Testis (tissue), 3 donors: Measurements from ENCODE around the gene TPSB2. TPM values are rescaled to one million over a fixed set of nuclear protein-coding genes. Genes with fewer than 3 reads are reported as not detected.

Experiments
- DNase-seq: peaks from one replicate; pipeline ENCODE4 v3.0.0-alpha.2; 2019
- H3K27ac ChIP-seq, 2 donors: fragments of 200-600 bp; sonication (generic); one replicate each; pipeline ENCODE4 v1.5.1; 2019
- H3K27me3 ChIP-seq: fragments of 200-600 bp; sonication (generic); one replicate; pipeline ENCODE4 v1.5.1; 2019
- H3K36me3 ChIP-seq: fragments of 200-600 bp; sonication (generic); one replicate; pipeline ENCODE4 v1.5.1; 2017; ENCODE audit warnings: low read depth; ENCODE audit errors: missing control alignments
- H3K4me1 ChIP-seq: fragments of 200-600 bp; sonication (generic); one replicate; pipeline ENCODE4 v1.5.1; 2019
- H3K4me3 ChIP-seq, 2 donors: fragments of 200-600 bp; sonication (generic); one replicate each; pipeline ENCODE4 v1.5.1; 2017 to 2019
- H3K9me3 ChIP-seq: fragments of 200-600 bp; sonication (generic); one replicate; pipeline ENCODE4 v1.5.1; 2017
- CTCF ChIP-seq, 3 experiments: fragments of 450-650 bp in 2 of 3; fragments of 200-600 bp in 1 of 3; sonication (generic) in 1 of 3; IDR thresholded peaks; one replicate each; pipeline ENCODE4 v1.5.1; 2016 to 2019; ENCODE audit warnings: antibody characterized with exemption in 3 of 3, mild to moderate bottlenecking in 2 of 3, moderate library complexity in 1 of 3
- POLR2A ChIP-seq: fragments of 450-650 bp; IDR thresholded peaks from one replicate; pipeline ENCODE4 v1.6.1; 2017; ENCODE audit warnings: antibody characterized with exemption, mild to moderate bottlenecking, moderate library complexity
- WGBS, 2 donors: methylation state at CpG; one replicate each; pipeline ENCODE4 v1.1.5; 2018; 5-methylcytosine and 5-hydroxymethylcytosine counted together
- intact Hi-C: fragments of 100-400 bp; cut with DNase I; formaldehyde crosslinking; loops from one replicate; pipeline ENCODE4 v1.15.1; 2023; ENCODE audit warnings: low total_unique reads
- polyA plus RNA-seq: library from polyadenylated mRNA; stranded (reverse); fragments of 350-450 nt; fragmentation: Illumina TruSeq; extraction: RNeasy Lipid Tissue Mini Kit (QIAGEN cat#74804); gene quantifications from one replicate; pipeline ENCODE4 v1.2.3, GENCODE V29; 2014; ENCODE audit warnings: low read depth, low replicate concordance; ENCODE audit not compliant: insufficient read depth
- total RNA-seq, 2 donors: library from RNA; depleted of rRNA; stranded (reverse); fragments of >200 nt; gene quantifications; one replicate each; pipeline ENCODE4 v1.2.3, GENCODE V29; 2016

TPSB2 gene
- total and polyA plus RNA-seq, 3 donors from 2014 or later, result 10.8 to 49.5 (median 16.1) TPM

- Histone ChIP-seq H3K9me3 (no peaks in the 10 kb centered on the region), H3K4me1 (no peaks in the 10 kb centered on the region), H3K36me3 (no peaks in the 10 kb centered on the region), H3K27ac (no peak overlapping the region), H3K4me3 (no peak overlapping the region), H3K27me3 (no peaks in the 10 kb centered on the region)
- TF ChIP-seq POLR2A (no peak), CTCF (IDR thresholded peaks at IDR 0.05) (no peak)
- intact Hi-C loops, result no loop called here
- DNase-seq, result no peak
- whole genome bisulfite sequencing, 2 donors, result 40 to 55% methylated on average over 16 to 35 of the region's 36 CpGs
Observed at GRCh38 chr16:1260101-1260680, 30.2 kb upstream of the TPSB2 start.

DNA sequence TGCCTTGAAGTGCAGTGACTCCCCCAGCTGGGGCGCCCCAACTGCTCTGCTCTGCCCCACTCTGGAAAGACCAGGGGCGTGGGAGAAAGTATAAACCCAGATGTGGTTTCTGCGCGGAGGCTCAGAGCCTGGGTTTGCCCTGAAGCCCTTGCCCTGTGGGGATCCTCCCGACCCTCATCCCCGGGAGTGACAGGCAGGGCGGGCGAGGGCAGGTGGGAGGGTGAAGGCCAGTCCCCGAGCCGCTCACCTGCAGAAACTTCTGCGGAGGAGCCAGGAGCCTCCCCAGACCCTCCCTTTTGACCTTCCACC, 29.7 kb upstream of the TPSB2 start:
- no peak for DNase-seq
- no peaks in the 10 kb centered on the region for H3K9me3 ChIP-seq
- no peaks in the 10 kb centered on the region for H3K36me3 ChIP-seq
- H3K4me3 ChIP-seq, result no peak overlapping the region
- no peak overlapping the region for H3K27ac ChIP-seq
- WGBS, 2 donors, result 13 to 44% methylated on average over 3 to 11 of the region's 11 CpGs
- intact Hi-C loops, result no loop called here
- TF ChIP-seq CTCF (IDR thresholded peaks at IDR 0.05) (no peak), POLR2A (no peak)
- H3K4me1 ChIP-seq, result no peaks in the 10 kb centered on the region
- H3K27me3 ChIP-seq, result no peaks in the 10 kb centered on the region

DNA sequence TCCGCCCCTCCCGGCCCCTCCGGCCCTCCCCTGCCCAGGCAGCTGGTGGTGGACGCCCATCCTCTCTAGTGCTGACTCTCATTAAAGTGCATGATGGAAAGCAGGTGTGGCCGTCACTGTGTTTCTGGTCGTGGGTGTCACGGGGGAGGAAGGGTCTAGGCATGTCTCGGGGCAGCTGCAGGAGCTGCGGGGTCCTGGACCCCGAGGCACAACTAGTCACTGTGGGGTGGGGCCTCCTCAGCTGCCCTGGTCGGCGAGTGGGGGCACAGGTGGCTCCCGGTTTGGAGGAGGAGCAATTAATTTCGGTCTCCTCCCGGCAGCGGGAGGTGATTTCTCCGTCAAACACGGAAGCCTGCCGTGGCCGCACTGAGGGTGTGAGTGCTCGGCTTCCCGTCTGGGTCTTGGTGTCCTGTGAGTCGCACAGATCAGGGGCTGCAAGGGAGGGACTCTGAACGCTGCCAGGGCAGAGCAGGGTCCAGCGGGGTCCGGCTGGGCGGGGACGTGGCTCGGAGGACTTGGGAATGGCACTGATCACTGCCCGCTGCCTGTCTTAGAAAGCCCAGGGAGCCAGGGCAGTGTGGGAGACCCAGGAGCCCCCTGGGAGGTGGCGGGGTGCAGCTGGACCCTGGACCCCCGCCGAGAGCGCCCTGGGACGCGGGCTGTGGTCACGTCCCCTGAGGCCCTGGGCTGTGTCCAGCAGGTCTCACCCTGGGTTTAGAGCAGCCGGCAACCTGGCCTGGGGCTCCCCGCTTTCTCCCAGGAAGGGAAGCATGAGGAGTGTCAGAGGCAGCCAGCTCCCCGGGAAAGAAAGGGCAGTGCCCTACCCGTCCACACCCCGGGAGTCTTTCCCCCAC, 29.1 kb upstream of the TPSB2 start:
- no peak for DNase-seq
- H3K4me1 ChIP-seq, result no peaks in the 10 kb centered on the region
- intact Hi-C loops, result no loop called here
- TF ChIP-seq POLR2A, result no peak
- TF ChIP-seq CTCF (IDR thresholded peaks at IDR 0.05), result no peak
- H3K4me3 ChIP-seq, result no peak overlapping the region
- no peaks in the 10 kb centered on the region for H3K27me3 ChIP-seq
- no peak overlapping the region for H3K27ac ChIP-seq
- H3K9me3 ChIP-seq, result no peaks in the 10 kb centered on the region
- H3K36me3 ChIP-seq, result no peaks in the 10 kb centered on the region
- 18% methylated on average over 11 to 39 of the region's 42 CpGs for WGBS, 2 donors

GRCh38 chr16:1258225-1258600, 28.2 kb upstream of the TPSB2 start:
- Histone ChIP-seq H3K36me3 (no peaks in the 10 kb centered on the region), H3K9me3 (no peaks in the 10 kb centered on the region), H3K4me3 (no peak overlapping the region), H3K27ac (no peak overlapping the region), H3K4me1 (no peaks in the 10 kb centered on the region), H3K27me3 (no peaks in the 10 kb centered on the region)
- 72 to 78% methylated on average over 5 to 12 of the region's 12 CpGs for WGBS, 2 donors
- TF ChIP-seq POLR2A (no peak), CTCF (IDR thresholded peaks at IDR 0.05) (no peak)
- intact Hi-C loops, result no loop called here
- no peak for DNase-seq
